Panc1 (cell line): ENCODE measurements around the gene GPR162. TPM values are rescaled to one million over a fixed set of nuclear protein-coding genes. Genes with fewer than 3 reads are reported as not detected.

Experiments used
- ATAC-seq: fragments of 200-7000 bp; cut with Tn5 transposase; 2 replicates; pipeline ENCODE4 v1.9.1; 2020; ENCODE audit warnings: mild to moderate bottlenecking, moderate library complexity
- BruUV-seq: library from RNA; stranded (reverse); fragments of 400-500 nt; replicated peaks from 2 replicates; lab custom pipeline; 2021; lab: Mats Ljungman, UMichigan
- CTCF ChIA-PET: fragments of 300-600 bp; sonication (Branson Sonifier 250); formaldehyde crosslinking; loops from one replicate; lab custom pipeline; 2022; ENCODE audit warnings: antibody characterized with exemption; lab: Charles Lee
- POLR2A ChIA-PET: fragments of 300-600 bp; sonication (Branson Sonifier 250); formaldehyde crosslinking; loops from one replicate; lab custom pipeline; 2022; ENCODE audit warnings: antibody characterized with exemption; lab: Charles Lee
- DNase-seq: peaks from one replicate; pipeline ENCODE4 v3.0.0-alpha.2; 2010; ENCODE audit warnings: low read depth, low spot score
- H3K27ac ChIP-seq: 2 replicates; pipeline ENCODE4 v1.5.1; 2011; ENCODE audit warnings: mild to moderate bottlenecking, low read length, inconsistent platforms
- H3K27me3 ChIP-seq: fragments of 200-500 bp; sonication (Bioruptor generic); 2 replicates; pipeline ENCODE4 v1.6.0; 2014; ENCODE audit warnings: low read length, inconsistent platforms; ENCODE audit not compliant: control insufficient read depth, insufficient read depth
- H3K36me3 ChIP-seq: fragments of 200-500 bp; sonication (Bioruptor generic); 2 replicates; pipeline ENCODE4 v1.5.1; 2014; ENCODE audit warnings: inconsistent platforms, mild to moderate bottlenecking, low read length, moderate library complexity; ENCODE audit not compliant: control insufficient read depth, insufficient read depth
- H3K4me1 ChIP-seq: 2 replicates; pipeline ENCODE4 v1.5.1; 2011; ENCODE audit warnings: inconsistent platforms, mild to moderate bottlenecking, low read length, moderate library complexity; ENCODE audit not compliant: control insufficient read depth, insufficient read depth
- H3K4me3 ChIP-seq, 2 experiments: 2 replicates each; pipeline ENCODE4 v1.5.1; 2011 to 2012; ENCODE audit warnings: low read depth in 2 of 2, low read length in 2 of 2, mild to moderate bottlenecking in 2 of 2, inconsistent platforms in 1 of 2, moderate library complexity in 1 of 2
- H3K9me3 ChIP-seq: fragments of 200-500 bp; sonication (Bioruptor generic); 2 replicates; pipeline ENCODE4 v1.5.1; 2014; ENCODE audit warnings: low read depth, mild to moderate bottlenecking, inconsistent platforms, low read length, moderate library complexity; ENCODE audit not compliant: control insufficient read depth, insufficient read depth
- CTCF ChIP-seq: fragments of 450-650 bp; IDR thresholded peaks from 2 replicates; pipeline ENCODE4 v1.5.1; 2017; ENCODE audit warnings: mild to moderate bottlenecking
- POLR2AphosphoS5 ChIP-seq: IDR thresholded peaks from 2 replicates; pipeline ENCODE4 v1.6.1; 2012; ENCODE audit warnings: mild to moderate bottlenecking, low read depth, low read length, moderate library complexity
- REST ChIP-seq, 2 experiments: IDR thresholded peaks; 2 replicates each; pipeline ENCODE4 v1.6.1; 2011 to 2012; ENCODE audit warnings: low read depth in 2 of 2, control low read depth in 1 of 2, low read length in 1 of 2, mild to moderate bottlenecking in 1 of 2, moderate library complexity in 1 of 2; ENCODE audit not compliant: insufficient read depth in 1 of 2
- SIN3A ChIP-seq: IDR thresholded peaks from 2 replicates; pipeline ENCODE4 v1.6.1; 2012; ENCODE audit warnings: low read depth, mild to moderate bottlenecking, low read length, moderate library complexity, borderline replicate concordance; ENCODE audit not compliant: insufficient read depth
- TCF7L2 ChIP-seq: IDR thresholded peaks from 2 replicates; pipeline ENCODE4 v1.6.1; 2011; ENCODE audit warnings: mild to moderate bottlenecking, low read depth, low read length, inconsistent platforms
- in situ Hi-C: cut with HindIII; loops from 2 replicates; pipeline ENCODE4 v1.10.0; 2016; ENCODE audit warnings: low sequenced_read_pairs, low pct_unique_long_range_greater_than_20kb
- intact Hi-C: fragments of 100-400 bp; cut with micrococcal nuclease; formaldehyde crosslinking; loops from one replicate; pipeline ENCODE4 v1.10.0; 2022; ENCODE audit not compliant: unreplicated experiment
- total RNA-seq: library from RNA; stranded (reverse); gene quantifications from one replicate; pipeline ENCODE4 v1.2.1, GENCODE V29; 2021; ENCODE audit not compliant: unreplicated experiment

The GPR162 gene
- total RNA-seq, 1 experiment from 2014 or later, result 1.3 TPM

- ChIA-PET CTCF (no interaction called here), POLR2A (interaction anchor here (0.6 to 0.9 kb wide), 5 partner anchors 14 to 100 kb away, joined by 3 to 17 read pairs (median 7); partner anchors contain the start of genes PTMS and USP5)
- Histone ChIP-seq H3K27ac (peak overlapping the region; percentile 82), H3K4me3 (peak overlapping the region; percentile 61 to 92; a peak in 3 of 4 replicates), H3K36me3 (peaks cover 6% of the 10 kb centered on the region; the same call in 1 of the 2 replicates), H3K27me3 (no peaks in the 10 kb centered on the region), H3K4me1 (peaks cover 27% of the 10 kb centered on the region), H3K9me3 (no peaks in the 10 kb centered on the region)
- in situ Hi-C loops, result no loop called here
- BruUV-seq, result no TSS peak
- ATAC-seq (no peak), DNase-seq (no peak)
- intact Hi-C loops, result no loop called here
- TF ChIP-seq TCF7L2, result no peak
- TF ChIP-seq REST (IDR thresholded peaks at IDR 0.05; ENCODE audit: insufficient read depth in 1 of 2, low read depth in 2 of 2, low read length in 1 of 2), result no peak
- no peak for TF ChIP-seq SIN3A
- TF ChIP-seq CTCF, result no peak
- TF ChIP-seq POLR2AphosphoS5, result no peak
These were observed 44.7 kb downstream of the GPR162 start for GRCh38 chr12:6866163-6866919.

GRCh38 chr12:6866920-6867412, 45.3 kb downstream of the GPR162 start:
- peak overlapping the region; percentile 82 for H3K27ac ChIP-seq

More at GRCh38 chr12:6866920-6867412, 45.3 kb downstream of the GPR162 start:
- ATAC-seq (peak; percentile 53), DNase-seq (no peak)
- TF ChIP-seq SIN3A, result no peak
- TF ChIP-seq REST (IDR thresholded peaks at IDR 0.05; ENCODE audit: insufficient read depth in 1 of 2, low read depth in 2 of 2, low read length in 1 of 2), result no peak
- in situ Hi-C loops (no loop called here), intact Hi-C loops (no loop called here)
- ChIA-PET CTCF (no interaction called here), POLR2A (interaction anchor here (0.6 to 0.9 kb wide), 7 partner anchors 15 to 178 kb away, joined by 3 to 17 read pairs (median 8); partner anchors contain the start of genes PTMS, USP5 and ZNF384)
- H3K36me3 ChIP-seq, result peaks cover 6% of the 10 kb centered on the region; the same call in 1 of the 2 replicates
- no TSS peak for BruUV-seq
- H3K4me3 ChIP-seq, result peak overlapping the region; percentile 61 to 92
- no peaks in the 10 kb centered on the region for H3K27me3 ChIP-seq
- H3K4me1 ChIP-seq, result peaks cover 28% of the 10 kb centered on the region
- no peaks in the 10 kb centered on the region for H3K9me3 ChIP-seq
